H9 (cell line): Measurements from ENCODE around the gene ANGPT4. TPM values are rescaled to one million over a fixed set of nuclear protein-coding genes. Genes with fewer than 3 reads are reported as not detected.

Experiments used
- DNase-seq: peaks from one replicate; pipeline ENCODE4 v3.0.0-alpha.2; 2017
- H2AFZ ChIP-seq: one replicate; pipeline ENCODE4 v1.6.1; 2013; ENCODE audit warnings: mild to moderate bottlenecking, low read length, control low read depth, moderate library complexity
- H2AK5ac ChIP-seq: 2 replicates; pipeline ENCODE4 v1.6.1; 2013; ENCODE audit warnings: low read length, control low read depth, mixed read lengths; ENCODE audit not compliant: insufficient read length
- H2BK120ac ChIP-seq: one replicate; pipeline ENCODE4 v1.6.1; 2013; ENCODE audit warnings: low read depth, mild to moderate bottlenecking, low read length, control low read depth, inconsistent platforms; ENCODE audit not compliant: poor library complexity, severe bottlenecking
- H2BK12ac ChIP-seq: 2 replicates; pipeline ENCODE4 v1.6.1; 2013; ENCODE audit warnings: low read length, control low read depth, mixed read lengths, low read depth; ENCODE audit not compliant: insufficient read length
- H2BK15ac ChIP-seq: 2 replicates; pipeline ENCODE4 v1.6.1; 2013; ENCODE audit warnings: low read depth, low read length, control low read depth
- H2BK20ac ChIP-seq: one replicate; pipeline ENCODE4 v1.6.1; 2013; ENCODE audit warnings: low read depth, mild to moderate bottlenecking, low read length, control low read depth, inconsistent platforms; ENCODE audit not compliant: poor library complexity, severe bottlenecking
- H2BK5ac ChIP-seq: 2 replicates; pipeline ENCODE4 v1.6.1; 2013; ENCODE audit warnings: low read length, control low read depth, mixed read lengths; ENCODE audit not compliant: insufficient read length
- H3K14ac ChIP-seq: 2 replicates; pipeline ENCODE4 v1.6.1; 2013; ENCODE audit warnings: low read length, control low read depth; ENCODE audit not compliant: insufficient read depth
- H3K18ac ChIP-seq: 2 replicates; pipeline ENCODE4 v1.6.1; 2013; ENCODE audit warnings: low read depth, mild to moderate bottlenecking, mixed read lengths, low read length, control low read depth; ENCODE audit not compliant: insufficient read length
- H3K23ac ChIP-seq: 2 replicates; pipeline ENCODE4 v1.6.1; 2013; ENCODE audit warnings: low read length, control low read depth, mixed read lengths, low read depth; ENCODE audit not compliant: insufficient read length
- H3K23me2 ChIP-seq: 2 replicates; pipeline ENCODE4 v1.6.1; 2013; ENCODE audit warnings: low read depth, mild to moderate bottlenecking, mixed read lengths, low read length, control low read depth; ENCODE audit not compliant: insufficient read length, poor library complexity, severe bottlenecking
- H3K27ac ChIP-seq: 2 replicates; pipeline ENCODE4 v1.5.1; 2013; ENCODE audit warnings: low read length, control low read depth, mixed read lengths, low read depth; ENCODE audit not compliant: insufficient read length
- H3K27me3 ChIP-seq: 2 replicates; pipeline ENCODE4 v1.6.1; 2013; ENCODE audit warnings: low read length, control low read depth, inconsistent platforms; ENCODE audit not compliant: insufficient read depth
- H3K4ac ChIP-seq: 2 replicates; pipeline ENCODE4 v1.6.1; 2013; ENCODE audit warnings: low read depth, mild to moderate bottlenecking, control low read depth, inconsistent platforms, low read length, moderate library complexity
- H3K4me1 ChIP-seq: 2 replicates; pipeline ENCODE4 v1.6.1; 2013; ENCODE audit warnings: low read length, control low read depth, inconsistent platforms; ENCODE audit not compliant: insufficient read depth
- H3K4me2 ChIP-seq: 2 replicates; pipeline ENCODE4 v1.6.1; 2013; ENCODE audit warnings: low read length, control low read depth, mixed read lengths; ENCODE audit not compliant: insufficient read length, insufficient read depth
- H3K56ac ChIP-seq: 2 replicates; pipeline ENCODE4 v1.6.1; 2013; ENCODE audit warnings: low read depth, mild to moderate bottlenecking, mixed read lengths, low read length, control low read depth; ENCODE audit not compliant: insufficient read length
- H3K79me1 ChIP-seq: 2 replicates; pipeline ENCODE4 v1.6.1; 2013; ENCODE audit warnings: low read depth, mild to moderate bottlenecking, moderate library complexity, low read length, control low read depth, inconsistent platforms; ENCODE audit not compliant: insufficient read depth, poor library complexity, severe bottlenecking
- H3K79me2 ChIP-seq: 2 replicates; pipeline ENCODE4 v1.6.1; 2013; ENCODE audit warnings: low read length, control low read depth, inconsistent platforms; ENCODE audit not compliant: insufficient read depth
- H3K9ac ChIP-seq: 2 replicates; pipeline ENCODE4 v1.6.1; 2013; ENCODE audit warnings: low read length, control low read depth, mixed read lengths; ENCODE audit not compliant: insufficient read length; ENCODE audit errors: extremely low read depth
- H3K9me3 ChIP-seq: one replicate; pipeline ENCODE4 v1.6.1; 2013; ENCODE audit warnings: low read depth, low read length, inconsistent platforms; ENCODE audit not compliant: control insufficient read depth
- H3T11ph ChIP-seq: one replicate; pipeline ENCODE4 v1.6.1; 2013; ENCODE audit warnings: mild to moderate bottlenecking, low read length, control low read depth, inconsistent platforms
- H4K20me1 ChIP-seq: one replicate; pipeline ENCODE4 v1.6.1; 2013; ENCODE audit not compliant: control insufficient read depth, insufficient read length, insufficient read depth
- H4K5ac ChIP-seq: 2 replicates; pipeline ENCODE4 v1.6.1; 2013; ENCODE audit warnings: low read depth, mild to moderate bottlenecking, mixed read lengths, low read length, control low read depth; ENCODE audit not compliant: insufficient read length
- H4K8ac ChIP-seq: replicated peaks from 2 replicates; pipeline ENCODE4 v1.6.1; 2013; ENCODE audit warnings: low read length, control low read depth, mixed read lengths, low read depth; ENCODE audit not compliant: insufficient read length
- H4K91ac ChIP-seq: 2 replicates; pipeline ENCODE4 v1.6.1; 2013; ENCODE audit warnings: low read depth, mild to moderate bottlenecking, moderate library complexity, mixed read lengths, low read length, control low read depth; ENCODE audit not compliant: insufficient read length
- H3K27ac Mint-ChIP-seq, 3 experiments: 2 replicates in 2 of 3; 3 replicates in 1 of 3; pipeline ENCODE4 v1.8.0; 2020 to 2021; ENCODE audit warnings: mixed read lengths in 3 of 3, mild to moderate bottlenecking in 1 of 3, moderate library complexity in 1 of 3
- H3K27me3 Mint-ChIP-seq: 2 replicates; pipeline ENCODE4 v1.8.0; 2021; ENCODE audit warnings: low read depth, mild to moderate bottlenecking, moderate library complexity, mixed read lengths
- H3K36me3 Mint-ChIP-seq, 3 experiments: 2 replicates in 2 of 3; 3 replicates in 1 of 3; pipeline ENCODE4 v1.8.0; 2020 to 2021; ENCODE audit warnings: low read depth in 3 of 3, mixed read lengths in 3 of 3; ENCODE audit not compliant: insufficient read depth in 1 of 3
- H3K4me1 Mint-ChIP-seq, 2 experiments: 2 replicates each; pipeline ENCODE4 v1.8.0; 2020; ENCODE audit warnings: mixed read lengths in 2 of 2
- H3K4me3 Mint-ChIP-seq, 2 experiments: 2 replicates in 1 of 2; 3 replicates in 1 of 2; pipeline ENCODE4 v1.8.0; 2020 to 2021; ENCODE audit warnings: mild to moderate bottlenecking in 2 of 2, mixed read lengths in 2 of 2, moderate library complexity in 1 of 2
- H3K9me3 Mint-ChIP-seq, 2 experiments: 2 replicates in 1 of 2; 3 replicates in 1 of 2; pipeline ENCODE4 v1.8.0; 2020; ENCODE audit warnings: mild to moderate bottlenecking in 2 of 2, mixed read lengths in 2 of 2, moderate library complexity in 1 of 2
- CTCF ChIP-seq: fragments of 200-600 bp; sonication (generic); conservative IDR thresholded peaks from 3 replicates; pipeline ENCODE4 v1.8.0; 2021; ENCODE audit warnings: antibody characterized with exemption, mild to moderate bottlenecking
- WGBS: extraction: QIAGEN DNeasy Blood & Tissue Kit; methylation state at CpG from one replicate; pipeline ENCODE4 v1.1.7; 2013; ENCODE audit warnings: missing lambda C conversion rate, low lambda C conversion rate, mixed read lengths; ENCODE audit not compliant: insufficient read length; ENCODE audit errors: extremely low coverage; 5-methylcytosine and 5-hydroxymethylcytosine counted together
- total RNA-seq: library from RNA; stranded (reverse); gene quantifications from 2 replicates; pipeline ENCODE4 v1.2.1, GENCODE V29; 2021

Gene ANGPT4
- total RNA-seq, 1 experiment from 2014 or later = 0.11 TPM

- H4K20me1 ChIP-seq = no peaks in the 10 kb centered on the region
- no peak overlapping the region for H3T11ph ChIP-seq
- no peaks in the 10 kb centered on the region for H3K27me3 ChIP-seq
- H3K9me3 ChIP-seq = peaks cover 18% of the 10 kb centered on the region
- H3K4ac ChIP-seq = no peak overlapping the region
- peak; percentile 60 for TF ChIP-seq CTCF
- peaks cover 2% of the 10 kb centered on the region for H3K27me3 Mint-ChIP-seq
- no peak overlapping the region for H3K14ac ChIP-seq
- H2AFZ ChIP-seq = no peak overlapping the region
- no peak overlapping the region for H4K5ac ChIP-seq
- no peak overlapping the region for H3K4me3 Mint-ChIP-seq
- H3K27ac Mint-ChIP-seq = peak overlapping the region in 1 of 3 experiments; percentile 64; a peak in 1 of 7 replicates
- no peak overlapping the region for H3K9ac ChIP-seq
- H3K56ac ChIP-seq = no peak overlapping the region
- H3K79me2 ChIP-seq = no peaks in the 10 kb centered on the region
- no peak overlapping the region for H3K18ac ChIP-seq
- H2BK15ac ChIP-seq = no peak overlapping the region
- H3K23me2 ChIP-seq = no peaks in the 10 kb centered on the region
- no peak overlapping the region for H3K27ac ChIP-seq
- H2AK5ac ChIP-seq = no peak overlapping the region
- H4K91ac ChIP-seq = no peak overlapping the region
- H3K4me1 Mint-ChIP-seq = peaks cover 5% of the 10 kb centered on the region in 2 experiments; a peak in 3 of 4 replicates
- peak; percentile 61 for DNase-seq
- H2BK20ac ChIP-seq = no peak overlapping the region
- no peak overlapping the region for H3K4me2 ChIP-seq
- H3K4me1 ChIP-seq = no peaks in the 10 kb centered on the region
- peaks cover 3 to 23% (median 16%) of the 10 kb centered on the region in 3 experiments; a peak in 5 of 7 replicates for H3K36me3 Mint-ChIP-seq
- no peak overlapping the region for H2BK12ac ChIP-seq
- no peak overlapping the region for H4K8ac ChIP-seq
- no peaks in the 10 kb centered on the region for H3K79me1 ChIP-seq
- no peak overlapping the region for H2BK5ac ChIP-seq
- WGBS = no CpG with 5 or more reads among the region's 9 CpGs
- H2BK120ac ChIP-seq = no peak overlapping the region
- no peak overlapping the region for H3K23ac ChIP-seq
- peaks cover 31% of the 10 kb centered on the region in 2 experiments for H3K9me3 Mint-ChIP-seq
These were observed 18.2 kb upstream of the ANGPT4 start for GRCh38 chr20:934186-934840.
